ENCODE measurements around the gene TK1. TPM values are rescaled to one million over a fixed set of nuclear protein-coding genes. Genes with fewer than 3 reads are reported as not detected.
"Not testable (repeated sequence)": the region's sequence is repeated elsewhere in the genome, so short reads cannot be mapped to it uniquely, and the experiment has no call there.

The TK1 gene
- total RNA-seq, 4 donors from 2014 or later = 1.7 to 4.1 (median 2.9) TPM

- TF ChIP-seq POLR2A (IDR thresholded peaks at IDR 0.05) = no peak
- TF ChIP-seq CTCF (IDR thresholded peaks at IDR 0.05) = no peak
- no peak overlapping the region for H3K4me3 ChIP-seq (ENCODE audit: low read depth, poor library complexity, severe bottlenecking)
- 60 to 67% methylated on average over 11 of the region's 11 CpGs for WGBS, 2 donors
- DNase-seq (ENCODE audit: low spot score in 2 of 2) = no peak
- intact Hi-C loops (cut with DNase I; ENCODE audit: low total_unique reads) = no loop called here
These were observed 13.6 kb downstream of the TK1 start for GRCh38 chr17:78173097-78173715.

GRCh38 chr17:78172249-78173051 lies 14.4 kb downstream of the TK1 start:
- peak in 1 of 2 donors; percentile 94 for DNase-seq (ENCODE audit: low spot score in 2 of 2)
- intact Hi-C loops (cut with DNase I; ENCODE audit: low total_unique reads) = no loop called here
- no peak overlapping the region for H3K4me3 ChIP-seq (ENCODE audit: low read depth, poor library complexity, severe bottlenecking)
- 26 to 43% methylated on average over 15 to 19 of the region's 19 CpGs for WGBS, 2 donors
- no peak for TF ChIP-seq CTCF (IDR thresholded peaks at IDR 0.05)
- TF ChIP-seq POLR2A (IDR thresholded peaks at IDR 0.05) = no peak

- 75 to 79% methylated on average over 15 to 19 of the region's 19 CpGs for WGBS, 2 donors
- H3K4me3 ChIP-seq (ENCODE audit: low read depth, poor library complexity, severe bottlenecking); intact Hi-C loops (cut with DNase I; ENCODE audit: low total_unique reads); DNase-seq (ENCODE audit: low spot score in 2 of 2): not testable (repeated sequence)
These were observed 15.1 kb downstream of the TK1 start for GRCh38 chr17:78171591-78172248.

- H3K4me3 ChIP-seq (ENCODE audit: low read depth, poor library complexity, severe bottlenecking) = no peak overlapping the region
- intact Hi-C loops (cut with DNase I; ENCODE audit: low total_unique reads) = no loop called here
- TF ChIP-seq CTCF (IDR thresholded peaks at IDR 0.05) (no peak), POLR2A (IDR thresholded peaks at IDR 0.05) (no peak)
- WGBS, 2 donors = 81 to 85% methylated on average over 24 to 31 of the region's 31 CpGs
- no peak for DNase-seq (ENCODE audit: low spot score in 2 of 2)
These were observed 15.9 kb downstream of the TK1 start for GRCh38 chr17:78170692-78171590.

- no peak for DNase-seq (ENCODE audit: low spot score in 2 of 2)
- intact Hi-C loops (cut with DNase I; ENCODE audit: low total_unique reads) = no loop called here
- 6 to 11% methylated on average over 10 to 24 of the region's 38 CpGs for WGBS, 2 donors
- peak overlapping the region; percentile 73 for H3K4me3 ChIP-seq (ENCODE audit: low read depth, poor library complexity, severe bottlenecking)
- TF ChIP-seq CTCF (IDR thresholded peaks at IDR 0.05) (no peak), POLR2A (IDR thresholded peaks at IDR 0.05) (no peak)
These were observed 17.7 kb downstream of the TK1 start for GRCh38 chr17:78168903-78169793.
